CD8-positive, alpha-beta memory T cell (primary cell): ENCODE measurements around the gene C3orf22. TPM values are rescaled to one million over a fixed set of nuclear protein-coding genes. Genes with fewer than 3 reads are reported as not detected.

Experiments
- CTCF ChIA-PET: fragments of 350-600 bp; sonication (Branson Sonifier 250); formaldehyde crosslinking; loops from one replicate; lab custom pipeline; 2021; ENCODE audit warnings: antibody characterized with exemption; lab: Charles Lee
- POLR2A ChIA-PET: fragments of 350-600 bp; sonication (Branson Sonifier 250); formaldehyde crosslinking; loops from one replicate; lab custom pipeline; 2021; ENCODE audit warnings: antibody characterized with exemption; lab: Charles Lee
- DNase-seq, 5 donors: peaks; one replicate each; pipeline versions ENCODE4 v3.0.0 to v3.0.0-alpha.2; 2020 to 2022; ENCODE audit warnings: mixed read lengths in 1 of 5
- H3K27ac ChIP-seq: one replicate; pipeline ENCODE4 v1.7.0; 2013; ENCODE audit warnings: low read depth, mild to moderate bottlenecking, low read length, moderate library complexity
- H3K27me3 ChIP-seq: 2 replicates; pipeline ENCODE4 v1.7.0; 2013; ENCODE audit warnings: low read length, mild to moderate bottlenecking; ENCODE audit not compliant: insufficient read depth, poor library complexity, severe bottlenecking
- H3K36me3 ChIP-seq: 2 replicates; pipeline ENCODE4 v1.7.0; 2013; ENCODE audit warnings: mild to moderate bottlenecking, low read length, moderate library complexity; ENCODE audit not compliant: insufficient read depth
- H3K4me1 ChIP-seq: 2 replicates; pipeline ENCODE4 v1.7.0; 2013; ENCODE audit warnings: mild to moderate bottlenecking, low read length, moderate library complexity; ENCODE audit not compliant: insufficient read depth
- H3K4me3 ChIP-seq: 2 replicates; pipeline ENCODE4 v1.7.0; 2013; ENCODE audit warnings: mild to moderate bottlenecking, low read length
- H3K9me3 ChIP-seq: 2 replicates; pipeline ENCODE4 v1.7.0; 2013; ENCODE audit warnings: mild to moderate bottlenecking, low read length
- H3K27ac Mint-ChIP-seq, 8 donors: one replicate each; pipeline ENCODE4 v1.8.0; 2020 to 2021; ENCODE audit warnings: mixed read lengths in 8 of 8, mild to moderate bottlenecking in 6 of 8, inconsistent platforms in 3 of 8, moderate library complexity in 3 of 8
- H3K27me3 Mint-ChIP-seq, 2 donors: one replicate each; pipeline ENCODE4 v1.8.0; 2020 to 2021; ENCODE audit warnings: mixed read lengths in 2 of 2, mild to moderate bottlenecking in 1 of 2, moderate library complexity in 1 of 2
- H3K36me3 Mint-ChIP-seq, 3 donors: one replicate each; pipeline ENCODE4 v1.8.0; 2020 to 2021; ENCODE audit warnings: mixed read lengths in 3 of 3, inconsistent platforms in 1 of 3, mild to moderate bottlenecking in 1 of 3
- H3K4me1 Mint-ChIP-seq, 3 donors: one replicate each; pipeline ENCODE4 v1.8.0; 2020 to 2021; ENCODE audit warnings: mixed read lengths in 3 of 3, inconsistent platforms in 1 of 3, mild to moderate bottlenecking in 1 of 3
- H3K4me3 Mint-ChIP-seq, 7 donors: one replicate each; pipeline ENCODE4 v1.8.0; 2020 to 2021; ENCODE audit warnings: mixed read lengths in 7 of 7, mild to moderate bottlenecking in 6 of 7, moderate library complexity in 4 of 7, inconsistent platforms in 2 of 7
- H3K9me3 Mint-ChIP-seq, 5 donors: one replicate each; pipeline ENCODE4 v1.8.0; 2020 to 2022; ENCODE audit warnings: mixed read lengths in 5 of 5, mild to moderate bottlenecking in 3 of 5, moderate library complexity in 2 of 5, inconsistent platforms in 1 of 5
- polyA plus RNA-seq: library from polyadenylated mRNA; unstranded; fragments of 300-500 nt; fragmentation: Illumina TruSeq; gene quantifications from one replicate; pipeline ENCODE4 v1.2.3, GENCODE V29; 2021
- total RNA-seq, 2 experiments: library from RNA; stranded (reverse); gene quantifications; one replicate each; pipeline ENCODE4 v1.2.3, GENCODE V29; 2021

C3orf22 gene
- total and polyA plus RNA-seq, 3 experiments from 2014 or later, result not detected

GRCh38 chr3:126519506-126520455, 39.0 kb downstream of the C3orf22 start:
- Mint-ChIP-seq H3K27ac (no peak overlapping the region), H3K9me3 (no peaks in the 10 kb centered on the region), H3K4me1 (peaks cover 0 to 2% (median 0%) of the 10 kb centered on the region in 3 donors), H3K4me3 (no peak overlapping the region), H3K27me3 (peaks cover 8 to 19% of the 10 kb centered on the region in 2 donors), H3K36me3 (no peaks in the 10 kb centered on the region)
- Histone ChIP-seq H3K36me3 (no peaks in the 10 kb centered on the region), H3K9me3 (no peaks in the 10 kb centered on the region), H3K4me3 (no peak overlapping the region), H3K4me1 (no peaks in the 10 kb centered on the region), H3K27me3 (peaks cover 3% of the 10 kb centered on the region), H3K27ac (no peak overlapping the region)
- ChIA-PET POLR2A (no interaction called here), CTCF (interaction anchor here (1.9 kb wide), 1 partner anchor 1027 kb away, joined by 4 read pairs; no protein-coding TSS in a partner anchor)
- peak in 1 of 5 donors; percentile 26 for DNase-seq

DNA sequence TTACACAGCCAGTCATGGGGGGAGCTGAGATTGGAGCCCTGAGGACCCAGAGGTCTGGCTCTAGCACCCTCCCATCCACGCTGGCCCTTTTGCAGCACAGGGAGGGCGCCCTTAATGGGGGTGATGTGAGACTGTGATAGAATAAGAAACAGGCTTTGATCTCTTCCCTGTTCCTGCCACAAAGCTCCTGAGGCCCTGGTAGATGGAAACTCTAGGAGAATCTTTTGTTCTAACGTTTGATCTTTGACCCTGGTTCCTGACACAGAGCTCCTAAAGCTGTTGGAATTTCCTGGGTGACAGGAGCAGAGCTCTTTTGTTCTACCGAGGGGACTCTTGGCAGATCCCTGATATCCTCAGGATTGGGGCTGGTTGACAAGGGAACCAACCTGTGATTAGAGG, 40.0 kb downstream of the C3orf22 start:
- H3K4me3 ChIP-seq, result no peak overlapping the region
- no peaks in the 10 kb centered on the region for H3K36me3 ChIP-seq
- no peaks in the 10 kb centered on the region for H3K4me1 ChIP-seq
- no peak for DNase-seq
- H3K9me3 Mint-ChIP-seq, result no peaks in the 10 kb centered on the region
- POLR2A ChIA-PET, result no interaction called here
- no peak overlapping the region for H3K4me3 Mint-ChIP-seq
- peaks cover 6 to 16% of the 10 kb centered on the region in 2 donors for H3K27me3 Mint-ChIP-seq
- H3K27ac ChIP-seq, result no peak overlapping the region
- CTCF ChIA-PET, result interaction anchor here (1.1 kb wide), 1 partner anchor 22 kb away, joined by 4 read pairs; no protein-coding TSS in a partner anchor
- no peaks in the 10 kb centered on the region for H3K36me3 Mint-ChIP-seq
- H3K27me3 ChIP-seq, result peaks cover 3% of the 10 kb centered on the region
- H3K27ac Mint-ChIP-seq, result no peak overlapping the region
- H3K4me1 Mint-ChIP-seq, result peaks cover 0 to 2% (median 0%) of the 10 kb centered on the region in 3 donors
- no peaks in the 10 kb centered on the region for H3K9me3 ChIP-seq

- Mint-ChIP-seq H3K4me3 (no peak overlapping the region), H3K27ac (no peak overlapping the region), H3K36me3 (no peaks in the 10 kb centered on the region), H3K4me1 (peaks cover 0 to 2% (median 0%) of the 10 kb centered on the region in 3 donors), H3K27me3 (peaks cover 4 to 14% of the 10 kb centered on the region in 2 donors), H3K9me3 (no peaks in the 10 kb centered on the region)
- POLR2A ChIA-PET, result no interaction called here
- H3K4me1 ChIP-seq, result no peaks in the 10 kb centered on the region
- CTCF ChIA-PET, result interaction anchor here (1.1 kb wide), 1 partner anchor 22 kb away, joined by 4 read pairs; no protein-coding TSS in a partner anchor
- no peaks in the 10 kb centered on the region for H3K9me3 ChIP-seq
- H3K27me3 ChIP-seq, result peaks cover 3% of the 10 kb centered on the region
- no peak overlapping the region for H3K27ac ChIP-seq
- DNase-seq, result peak in 1 of 5 donors; percentile 23
- no peak overlapping the region for H3K4me3 ChIP-seq
- H3K36me3 ChIP-seq, result no peaks in the 10 kb centered on the region
Observed at GRCh38 chr3:126517986-126518778, 40.5 kb downstream of the C3orf22 start.

DNA sequence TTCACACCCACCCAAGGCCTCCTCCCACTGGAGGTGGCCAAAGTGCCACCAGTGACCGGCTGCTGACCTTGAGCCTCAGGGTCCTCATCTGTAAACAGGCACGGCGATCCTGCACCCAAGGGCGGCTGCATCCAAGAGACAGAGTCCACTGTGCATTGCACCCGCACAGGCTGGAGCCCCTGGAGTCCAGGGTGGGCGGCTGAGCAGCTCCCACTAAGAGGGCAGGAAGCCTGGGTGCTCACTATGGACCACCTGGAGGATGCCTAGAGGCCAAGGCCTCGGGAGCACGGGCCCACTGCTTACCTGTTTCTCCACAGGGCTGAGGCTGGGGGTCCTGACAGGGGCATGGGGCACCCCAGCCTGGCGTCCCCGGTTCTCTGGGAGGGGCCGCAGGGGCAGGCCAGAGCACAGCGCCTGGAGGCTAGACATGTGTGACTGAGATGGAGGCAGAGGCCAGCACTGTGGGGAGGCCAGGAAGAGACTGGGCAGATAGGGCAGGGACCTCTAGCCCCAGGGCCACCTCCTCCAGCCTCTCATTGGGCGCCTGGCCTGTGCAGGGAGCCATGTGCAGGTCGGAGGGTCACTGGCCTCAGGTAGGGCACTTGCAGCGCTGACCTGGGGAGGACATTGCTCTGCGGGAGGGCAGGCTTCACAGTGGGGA, 41.3 kb downstream of the C3orf22 start, which contains the start of gene UROC1:
TSS of gene UROC1 (minus strand) at position 483 of the 661 bp plus-strand sequence. CDS start at position 429, 54 bp downstream.
- Mint-ChIP-seq H3K27me3 (peaks cover 2 to 7% of the 10 kb centered on the region in 2 donors), H3K36me3 (no peaks in the 10 kb centered on the region), H3K9me3 (no peaks in the 10 kb centered on the region), H3K4me1 (peaks cover 0 to 2% (median 0%) of the 10 kb centered on the region in 3 donors), H3K4me3 (no peak within 1 kb of the TSS), H3K27ac (no peak within 1 kb of the TSS)
- ChIA-PET POLR2A (no interaction called here), CTCF (no interaction called here)
- Histone ChIP-seq H3K27me3 (peaks cover 2% of the 10 kb centered on the region), H3K9me3 (no peaks in the 10 kb centered on the region), H3K4me3 (no peak within 1 kb of the TSS), H3K4me1 (no peaks in the 10 kb centered on the region), H3K36me3 (no peaks in the 10 kb centered on the region), H3K27ac (no peak within 1 kb of the TSS)
- peak in 1 of 5 donors; percentile 23 for DNase-seq

DNA sequence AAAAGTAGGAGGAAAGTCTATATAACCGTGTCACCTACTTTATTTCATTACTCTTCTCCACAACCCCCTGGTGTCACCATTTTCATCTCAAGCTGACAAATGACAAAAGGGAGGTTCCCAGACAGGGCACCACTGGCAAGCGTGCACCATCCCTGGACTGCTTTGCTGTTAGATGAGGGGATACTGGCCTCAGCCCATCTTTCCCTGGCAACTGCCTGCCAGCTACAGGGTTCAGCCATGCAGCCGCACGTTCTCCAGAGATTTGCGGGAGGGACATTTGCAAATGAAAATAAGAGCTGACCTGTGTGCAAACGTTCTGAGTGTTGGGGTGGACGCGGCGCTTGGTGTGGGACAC, 41.8 kb downstream of the C3orf22 start:
- Mint-ChIP-seq H3K27me3 (peaks cover 0 to 2% of the 10 kb centered on the region in 2 donors), H3K4me3 (no peak overlapping the region), H3K36me3 (no peaks in the 10 kb centered on the region), H3K27ac (no peak overlapping the region), H3K4me1 (no peaks in the 10 kb centered on the region), H3K9me3 (no peaks in the 10 kb centered on the region)
- ChIA-PET CTCF (no interaction called here), POLR2A (no interaction called here)
- no peak overlapping the region for H3K27ac ChIP-seq
- no peaks in the 10 kb centered on the region for H3K27me3 ChIP-seq
- H3K36me3 ChIP-seq, result no peaks in the 10 kb centered on the region
- no peaks in the 10 kb centered on the region for H3K9me3 ChIP-seq
- peak in 1 of 5 donors; percentile 13 for DNase-seq
- no peaks in the 10 kb centered on the region for H3K4me1 ChIP-seq
- H3K4me3 ChIP-seq, result no peak overlapping the region

GRCh38 chr3:126516152-126516935, 42.4 kb downstream of the C3orf22 start:
- ChIA-PET POLR2A (no interaction called here), CTCF (no interaction called here)
- H3K27ac ChIP-seq, result no peak overlapping the region
- H3K4me3 Mint-ChIP-seq, result no peak overlapping the region
- peaks cover 0 to 2% of the 10 kb centered on the region in 2 donors for H3K27me3 Mint-ChIP-seq
- no peaks in the 10 kb centered on the region for H3K27me3 ChIP-seq
- peak in 1 of 5 donors; percentile 26 for DNase-seq
- H3K4me3 ChIP-seq, result no peak overlapping the region
- no peak overlapping the region for H3K27ac Mint-ChIP-seq
- H3K9me3 Mint-ChIP-seq, result no peaks in the 10 kb centered on the region
- no peaks in the 10 kb centered on the region for H3K4me1 Mint-ChIP-seq
- H3K36me3 Mint-ChIP-seq, result no peaks in the 10 kb centered on the region
- no peaks in the 10 kb centered on the region for H3K36me3 ChIP-seq
- no peaks in the 10 kb centered on the region for H3K9me3 ChIP-seq
- H3K4me1 ChIP-seq, result no peaks in the 10 kb centered on the region

DNA sequence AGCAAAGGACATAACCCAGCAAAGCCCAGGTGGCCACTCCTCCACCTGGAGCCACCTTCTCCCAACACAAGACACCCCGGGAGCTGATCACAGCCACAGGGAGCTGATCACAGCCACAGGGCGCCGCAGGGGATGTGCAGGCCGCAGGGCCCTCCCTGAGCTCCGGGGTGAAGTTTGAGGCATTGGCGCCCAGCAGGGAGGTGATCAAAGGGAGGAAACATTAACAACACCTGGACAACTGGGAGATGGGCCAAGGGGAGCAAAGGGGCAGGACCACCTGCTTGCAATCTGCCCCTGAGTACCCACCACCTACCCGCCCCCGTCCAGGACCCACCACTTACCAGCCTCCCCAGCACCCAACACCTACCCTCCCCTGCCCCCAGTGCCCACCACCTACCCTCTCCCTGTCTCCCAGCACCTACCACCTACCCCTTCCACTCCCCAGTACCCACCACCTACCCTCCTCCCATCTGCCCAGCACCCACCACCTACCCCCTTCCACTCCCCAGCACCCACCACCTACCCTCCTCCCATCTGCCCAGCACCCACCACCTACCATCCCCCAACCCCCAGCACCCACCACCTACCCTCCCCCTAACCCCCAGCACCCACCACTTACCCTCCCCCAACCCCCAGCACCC, 43.5 kb downstream of the C3orf22 start:
- peak in 1 of 5 donors; percentile 29 for DNase-seq
- Mint-ChIP-seq H3K27me3 (peaks cover 0 to 2% of the 10 kb centered on the region in 2 donors), H3K4me1 (no peaks in the 10 kb centered on the region), H3K9me3 (no peaks in the 10 kb centered on the region), H3K4me3 (no peak overlapping the region), H3K27ac (no peak overlapping the region), H3K36me3 (no peaks in the 10 kb centered on the region)
- H3K36me3 ChIP-seq, result no peaks in the 10 kb centered on the region
- POLR2A ChIA-PET, result no interaction called here
- CTCF ChIA-PET, result no interaction called here
- H3K4me1 ChIP-seq, result no peaks in the 10 kb centered on the region
- H3K27ac ChIP-seq, result no peak overlapping the region
- no peaks in the 10 kb centered on the region for H3K9me3 ChIP-seq
- H3K27me3 ChIP-seq, result no peaks in the 10 kb centered on the region
- no peak overlapping the region for H3K4me3 ChIP-seq
